ENCODE results near the gene SLC40A1.

GRCh38 chr2:189516546-189516945 is 64.0 kb downstream of the SLC40A1 start:
- TF ChIP-seq GABPA (IDR thresholded peaks at IDR 0.05; ENCODE audit: borderline replicate concordance, insufficient read depth, low read length) (no peak), CREB1 (IDR thresholded peaks at IDR 0.05) (no peak), CTCF (IDR thresholded peaks at IDR 0.05; ENCODE audit: control extremely low read depth in 1 of 3, insufficient read depth in 1 of 3, low read depth in 1 of 3, low read length in 3 of 3) (no peak), JUN (IDR thresholded peaks at IDR 0.05; ENCODE audit: low read depth, low read length) (no peak), POLR2A (IDR thresholded peaks at IDR 0.05; ENCODE audit: control extremely low read depth in 1 of 2, low read depth in 2 of 2, low read length in 2 of 2) (no peak), BRCA1 (IDR thresholded peaks at IDR 0.05; ENCODE audit: low read depth, low read length) (no peak), EZH2 (IDR thresholded peaks at IDR 0.05; ENCODE audit: low read depth, low read length, severe bottlenecking) (no peak), HDAC6 (IDR thresholded peaks at IDR 0.05; ENCODE audit: low read depth, low read length) (no peak), YY1 (IDR thresholded peaks at IDR 0.05; ENCODE audit: low read depth, low read length) (no peak), POLR2AphosphoS5 (IDR thresholded peaks at IDR 0.05; ENCODE audit: low read depth, low read length) (no peak), EP300 (IDR thresholded peaks at IDR 0.05; ENCODE audit: borderline replicate concordance in 1 of 2, low read depth in 2 of 2, low read length in 2 of 2) (no peak), ZNF274 (IDR thresholded peaks at IDR 0.05; ENCODE audit: borderline replicate concordance, extremely low read depth, low read length) (no peak)

Data from H1 (cell line).